ENCODE data around the gene RREB1.

DNA sequence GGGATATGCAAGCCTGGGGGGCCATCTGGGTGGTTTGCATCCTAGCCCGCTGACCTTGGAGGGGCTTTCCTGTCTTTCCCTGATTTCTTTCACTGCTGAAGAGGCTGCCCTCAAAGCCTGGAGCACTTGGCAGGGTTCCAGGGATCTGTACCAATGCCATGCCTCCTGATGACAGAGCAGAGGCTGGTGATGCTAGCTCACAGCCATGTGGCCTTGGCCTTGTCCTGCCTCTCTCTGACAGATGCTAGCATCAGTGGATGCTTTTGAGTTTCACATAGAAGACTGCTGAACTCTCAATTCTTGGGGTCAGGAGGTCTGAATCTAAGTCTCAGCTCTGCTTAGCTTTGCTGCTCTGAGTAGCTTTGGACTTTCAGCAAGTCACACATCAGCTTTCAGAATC lies 21.9 kb upstream of the RREB1 start:
- TF ChIP-seq, protein P1, sequence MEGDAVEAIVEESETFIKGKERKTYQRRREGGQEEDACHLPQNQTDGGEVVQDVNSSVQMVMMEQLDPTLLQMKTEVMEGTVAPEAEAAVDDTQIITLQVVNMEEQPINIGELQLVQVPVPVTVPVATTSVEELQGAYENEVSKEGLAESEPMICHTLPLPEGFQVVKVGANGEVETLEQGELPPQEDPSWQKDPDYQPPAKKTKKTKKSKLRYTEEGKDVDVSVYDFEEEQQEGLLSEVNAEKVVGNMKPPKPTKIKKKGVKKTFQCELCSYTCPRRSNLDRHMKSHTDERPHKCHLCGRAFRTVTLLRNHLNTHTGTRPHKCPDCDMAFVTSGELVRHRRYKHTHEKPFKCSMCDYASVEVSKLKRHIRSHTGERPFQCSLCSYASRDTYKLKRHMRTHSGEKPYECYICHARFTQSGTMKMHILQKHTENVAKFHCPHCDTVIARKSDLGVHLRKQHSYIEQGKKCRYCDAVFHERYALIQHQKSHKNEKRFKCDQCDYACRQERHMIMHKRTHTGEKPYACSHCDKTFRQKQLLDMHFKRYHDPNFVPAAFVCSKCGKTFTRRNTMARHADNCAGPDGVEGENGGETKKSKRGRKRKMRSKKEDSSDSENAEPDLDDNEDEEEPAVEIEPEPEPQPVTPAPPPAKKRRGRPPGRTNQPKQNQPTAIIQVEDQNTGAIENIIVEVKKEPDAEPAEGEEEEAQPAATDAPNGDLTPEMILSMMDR (IDR thresholded peaks at IDR 0.05) = no peak
- no peak for TF ChIP-seq POLR2A (IDR thresholded peaks at IDR 0.05)

Measured in adrenal gland (tissue), 5 donors.